GM12891 (cell line): ENCODE results near the gene LDHAL6A.

Source experiments
- POLR2A ChIP-seq: IDR thresholded peaks from 2 replicates; pipeline ENCODE4 v1.6.1; 2011; ENCODE audit warnings: low read depth, low read length, control low read depth
- POLR2AphosphoS5 ChIP-seq: IDR thresholded peaks from 2 replicates; pipeline ENCODE4 v1.6.1; 2011; ENCODE audit warnings: low read depth, low read length, control low read depth
- SPI1 ChIP-seq: IDR thresholded peaks from 2 replicates; pipeline ENCODE4 v1.6.1; 2011; ENCODE audit warnings: low read depth, low read length, control low read depth
- TAF1 ChIP-seq: IDR thresholded peaks from 2 replicates; pipeline ENCODE4 v1.6.1; 2011; ENCODE audit warnings: low read depth, low read length, control low read depth

DNA sequence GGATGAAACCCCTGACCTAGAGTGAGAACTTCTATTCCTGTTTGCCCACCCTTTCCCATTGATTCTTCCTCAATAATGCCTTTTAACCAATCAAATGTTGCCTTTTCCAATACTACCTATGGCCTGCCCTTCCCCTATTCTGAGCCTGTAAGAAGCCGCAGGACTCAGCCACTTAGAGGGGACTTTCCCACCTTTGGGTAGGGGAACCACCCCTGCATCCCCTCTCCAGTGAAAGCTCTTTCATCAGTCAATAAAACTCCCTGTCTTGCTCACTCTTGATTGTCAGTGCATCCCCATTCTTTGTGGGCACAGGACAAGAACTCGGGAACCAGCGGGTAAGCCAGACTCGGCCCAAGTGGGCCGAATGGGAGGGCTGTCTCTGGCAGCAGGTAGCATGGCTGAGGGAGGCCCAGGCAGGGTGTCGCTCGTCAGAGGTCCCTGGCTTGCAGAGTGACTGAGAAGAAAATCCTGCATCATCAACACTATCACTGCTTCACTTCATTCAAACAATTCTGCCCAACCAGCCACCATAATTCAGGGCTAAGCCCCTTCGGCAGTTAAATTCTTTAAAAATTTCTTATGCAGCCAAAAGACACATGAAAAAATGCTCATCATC lies 30.4 kb downstream of the LDHAL6A start:
- TF ChIP-seq POLR2A (no peak), TAF1 (no peak), POLR2AphosphoS5 (no peak), SPI1 (peak; percentile 40; the same call in 1 of the 2 replicates)
